HepG2 (cell line): Measurements from ENCODE around the gene ENDOG. TPM values are rescaled to one million over a fixed set of nuclear protein-coding genes. Genes with fewer than 3 reads are reported as not detected.

Source experiments
- AKNA ChIP-seq: sonication (generic); formaldehyde crosslinking; IDR thresholded peaks from 2 replicates; pipeline ENCODE4 v1.4.0; 2020; ENCODE audit warnings: missing genetic modification reagents, borderline replicate concordance
- GMEB1 ChIP-seq: sonication (generic); formaldehyde crosslinking; IDR thresholded peaks from 2 replicates; pipeline ENCODE4 v1.5.1; 2020; ENCODE audit warnings: missing genetic modification reagents, mild to moderate bottlenecking, borderline replicate concordance
- MEF2D ChIP-seq: sonication (generic); formaldehyde crosslinking; IDR thresholded peaks from 2 replicates; pipeline ENCODE4 v1.5.1; 2020; ENCODE audit warnings: mild to moderate bottlenecking, missing genetic modification reagents
- PAF1 ChIP-seq: IDR thresholded peaks from 2 replicates; pipeline ENCODE4 v1.6.1; 2016; ENCODE audit warnings: missing genetic modification reagents, missing compliant biosample characterization
- ZNF318 ChIP-seq: sonication (generic); formaldehyde crosslinking; IDR thresholded peaks from 2 replicates; pipeline ENCODE4 v1.4.0; 2020; ENCODE audit warnings: mild to moderate bottlenecking, missing genetic modification reagents
- ZNF451 ChIP-seq: sonication (generic); formaldehyde crosslinking; IDR thresholded peaks from 2 replicates; pipeline ENCODE4 v1.5.0; 2020; ENCODE audit warnings: mild to moderate bottlenecking, missing genetic modification reagents
- ZNF547 ChIP-seq: sonication (generic); formaldehyde crosslinking; IDR thresholded peaks from 2 replicates; pipeline ENCODE4 v1.5.1; 2020; ENCODE audit warnings: mild to moderate bottlenecking, missing genetic modification reagents
- ZNF782 ChIP-seq: sonication (generic); formaldehyde crosslinking; IDR thresholded peaks from 2 replicates; pipeline ENCODE4 v1.4.0; 2020; ENCODE audit warnings: missing genetic modification reagents, mild to moderate bottlenecking, borderline replicate concordance
- polyA plus RNA-seq, 8 experiments: library from polyadenylated mRNA; depleted of rRNA in 3 of 8; stranded (reverse) in 7 of 8; unstranded in 1 of 8; fragments of >200 nt; fragmentation: Illumina TruSeq in 4 of 8; extraction: Trizol in 4 of 8; gene quantifications; 2 replicates each; pipeline versions ENCODE4 v1.2.1 to v1.2.3, GENCODE V29; 2011 to 2016; ENCODE audit warnings: low read depth in 4 of 8, missing spikeins in 1 of 8, mixed read lengths in 1 of 8; ENCODE audit not compliant: insufficient read depth in 1 of 8
- total RNA-seq, 5 experiments: library from RNA; depleted of rRNA; stranded (reverse); fragments of >200 nt; fragmentation: Illumina TruSeq; extraction: Trizol; gene quantifications; 2 replicates each; pipeline ENCODE4 v1.2.3, GENCODE V29; 2016; ENCODE audit warnings: low read depth in 1 of 5

Gene ENDOG
- total and polyA plus RNA-seq, 2 of the 13 experiments (the other 11 are each of a cell fraction or from before 2014, with no cell fraction given) = 26.3 to 28.8 TPM

GRCh38 chr9:128829477-128830251 is 11.4 kb downstream of the ENDOG start, which contains the start of gene SPOUT1 (continued):
- no peak for TF ChIP-seq AKNA (CRISPR knock-in tag)
- TF ChIP-seq ZNF547 (CRISPR knock-in tag) = peak; percentile 80; the same call in 1 of the 2 replicates
- peak; percentile 53; the same call in 1 of the 2 replicates for TF ChIP-seq ZNF451 (CRISPR knock-in tag)
- peak; percentile 84; the same call in 1 of the 2 replicates for TF ChIP-seq ZNF782 (CRISPR knock-in tag)
- TF ChIP-seq PAF1 (CRISPR knock-in tag) = peak; percentile 86; the same call in 1 of the 2 replicates
- no peak; the same call in 1 of the 2 replicates for TF ChIP-seq MEF2D
- TF ChIP-seq ZNF318 (CRISPR knock-in tag) = 0 out of 2 replicates have a peak, but pooled peaks have one; percentile 51
- TF ChIP-seq GMEB1 (CRISPR knock-in tag) = peak; percentile 69; the same call in 1 of the 2 replicates
